Hepatocyte (in vitro differentiated cells): ENCODE data around the gene PTRHD1.
"Not testable (repeated sequence)": the region's sequence is repeated elsewhere in the genome, so short reads cannot be mapped to it uniquely, and the experiment has no call there.

ENCODE experiments used
- CTCF ChIP-seq: fragments of 200-600 bp; sonication (generic); IDR thresholded peaks from 2 replicates; pipeline ENCODE4 v1.5.1; 2016; ENCODE audit warnings: antibody characterized with exemption, mild to moderate bottlenecking; ENCODE audit not compliant: poor library complexity
- EZH2 ChIP-seq: fragments of 200-600 bp; sonication (generic); IDR thresholded peaks from 2 replicates; pipeline ENCODE4 v1.6.1; 2016; ENCODE audit warnings: antibody characterized with exemption, mild to moderate bottlenecking, borderline replicate concordance
- EZH2phosphoT487 ChIP-seq: fragments of 200-600 bp; sonication (generic); IDR thresholded peaks from one replicate; pipeline ENCODE4 v1.6.1; 2018; ENCODE audit warnings: antibody characterized with exemption, mild to moderate bottlenecking, low read depth, moderate library complexity; ENCODE audit not compliant: unreplicated experiment, severe bottlenecking

- TF ChIP-seq CTCF, EZH2, EZH2phosphoT487: not testable (repeated sequence)
Observed at GRCh38 chr2:24835411-24835810, 42.2 kb upstream of the PTRHD1 start.
